Keratinocyte (primary cell): ENCODE data around the gene SIVA1. TPM values are rescaled to one million over a fixed set of nuclear protein-coding genes. Genes with fewer than 3 reads are reported as not detected.

ENCODE experiments used
- DNase-seq: peaks from one replicate; pipeline ENCODE4 v3.0.0-alpha.2; 2011; ENCODE audit warnings: low read depth, missing footprints, low spot score
- FAIRE-seq: peaks from 2 replicates; lab custom pipeline; 2011; peaks lifted over from hg19 to GRCh38; lab: Jason Lieb, UNC
- H2AFZ ChIP-seq: 2 replicates; pipeline ENCODE4 v1.6.0; 2012; ENCODE audit warnings: low read length, control low read depth, inconsistent platforms; ENCODE audit not compliant: control insufficient read depth
- H3K27ac ChIP-seq: 2 replicates; pipeline ENCODE4 v1.5.1; 2011; ENCODE audit warnings: low read length; ENCODE audit not compliant: control insufficient read depth, insufficient read depth
- H3K27me3 ChIP-seq: 3 replicates; pipeline ENCODE4 v1.6.0; 2011; ENCODE audit warnings: low read length; ENCODE audit not compliant: control insufficient read depth, insufficient read depth; ENCODE audit errors: extremely low read depth
- H3K36me3 ChIP-seq, 2 experiments: 2 replicates in 1 of 2; 3 replicates in 1 of 2; pipeline ENCODE4 v1.5.1; 2011; ENCODE audit warnings: low read length in 2 of 2, mild to moderate bottlenecking in 1 of 2; ENCODE audit not compliant: control insufficient read depth in 2 of 2, insufficient read depth in 2 of 2; ENCODE audit errors: extremely low read depth in 1 of 2
- H3K4me1 ChIP-seq: 3 replicates; pipeline ENCODE4 v1.5.1; 2011; ENCODE audit warnings: low read length; ENCODE audit not compliant: control insufficient read depth, insufficient read depth; ENCODE audit errors: extremely low read depth
- H3K4me2 ChIP-seq: 3 replicates; pipeline ENCODE4 v1.6.0; 2011; ENCODE audit warnings: low read depth, low read length; ENCODE audit not compliant: control insufficient read depth, insufficient read depth; ENCODE audit errors: extremely low read depth
- H3K4me3 ChIP-seq, 3 experiments: fragments of 200-600 bp in 1 of 3; sonication (generic) in 1 of 3; 2 replicates in 2 of 3; 3 replicates in 1 of 3; pipeline ENCODE4 v1.5.1; 2011 to 2016; ENCODE audit warnings: low read length in 3 of 3, mild to moderate bottlenecking in 3 of 3, control low read depth in 2 of 3, inconsistent platforms in 1 of 3, low read depth in 1 of 3, mixed read lengths in 1 of 3, mixed run types in 1 of 3, moderate library complexity in 1 of 3; ENCODE audit not compliant: control insufficient read depth in 2 of 3, insufficient read depth in 2 of 3; ENCODE audit errors: extremely low read depth in 1 of 3
- H3K79me2 ChIP-seq: 2 replicates; pipeline ENCODE4 v1.6.0; 2012; ENCODE audit warnings: low read length; ENCODE audit not compliant: control insufficient read depth, insufficient read depth
- H3K9ac ChIP-seq: 3 replicates; pipeline ENCODE4 v1.6.0; 2011; ENCODE audit warnings: low read length; ENCODE audit not compliant: control insufficient read depth, insufficient read depth; ENCODE audit errors: extremely low read depth
- H3K9me1 ChIP-seq: 3 replicates; pipeline ENCODE4 v1.6.0; 2011; ENCODE audit warnings: low read length; ENCODE audit not compliant: control insufficient read depth, insufficient read depth; ENCODE audit errors: extremely low read depth
- H3K9me3 ChIP-seq: 2 replicates; pipeline ENCODE4 v1.5.1; 2012; ENCODE audit warnings: low read depth, low read length; ENCODE audit not compliant: control insufficient read depth
- H4K20me1 ChIP-seq: 3 replicates; pipeline ENCODE4 v1.6.0; 2011; ENCODE audit warnings: low read length; ENCODE audit not compliant: control insufficient read depth, insufficient read depth; ENCODE audit errors: extremely low read depth
- EZH2 ChIP-seq: IDR thresholded peaks from one replicate; pipeline ENCODE4 v1.6.1; 2012; ENCODE audit warnings: inconsistent platforms, mild to moderate bottlenecking, low read length, moderate library complexity
- dilution Hi-C: fragments of 300-500 bp; cut with MboI; formaldehyde crosslinking; loops from one replicate; pipeline ENCODE4 v1.7.0; 2020; ENCODE audit warnings: low sequenced_read_pairs; ENCODE audit not compliant: extremely low pct_ligation_motif_present
- polyA plus RNA-seq, 5 experiments: library from polyadenylated mRNA; depleted of rRNA in 3 of 5; stranded (reverse) in 3 of 5; stranded (forward) in 1 of 5; unstranded in 1 of 5; fragments of >200 nt; gene quantifications; 1 replicate in 1 of 5; 2 replicates in 3 of 5; 3 replicates in 1 of 5; pipeline versions ENCODE4 v1.2.1 to v1.2.3, GENCODE V29; 2011 to 2012; ENCODE audit warnings: missing spikeins in 2 of 5, low read depth in 1 of 5, low replicate concordance in 1 of 5
- TF ChIP-seq, protein P1 (sequence below), 3 experiments: IDR thresholded peaks in 1 of 3; conservative IDR thresholded peaks in 1 of 3; optimal IDR thresholded peaks in 1 of 3; 2 replicates in 2 of 3; 3 replicates in 1 of 3; pipeline versions ENCODE3 to v1.5.1; 2011; ENCODE audit warnings: low read length in 3 of 3, mild to moderate bottlenecking in 3 of 3, moderate library complexity in 2 of 3, control low read depth in 1 of 3, inconsistent platforms in 1 of 3; ENCODE audit not compliant: insufficient read depth in 2 of 3; ENCODE audit errors: extremely low read depth in 1 of 3

Gene SIVA1
- polyA plus RNA-seq, 1 donor (not counting 4 experiments of a cell fraction or from before 2014, with no cell fraction given), result 35.3 TPM

DNA sequence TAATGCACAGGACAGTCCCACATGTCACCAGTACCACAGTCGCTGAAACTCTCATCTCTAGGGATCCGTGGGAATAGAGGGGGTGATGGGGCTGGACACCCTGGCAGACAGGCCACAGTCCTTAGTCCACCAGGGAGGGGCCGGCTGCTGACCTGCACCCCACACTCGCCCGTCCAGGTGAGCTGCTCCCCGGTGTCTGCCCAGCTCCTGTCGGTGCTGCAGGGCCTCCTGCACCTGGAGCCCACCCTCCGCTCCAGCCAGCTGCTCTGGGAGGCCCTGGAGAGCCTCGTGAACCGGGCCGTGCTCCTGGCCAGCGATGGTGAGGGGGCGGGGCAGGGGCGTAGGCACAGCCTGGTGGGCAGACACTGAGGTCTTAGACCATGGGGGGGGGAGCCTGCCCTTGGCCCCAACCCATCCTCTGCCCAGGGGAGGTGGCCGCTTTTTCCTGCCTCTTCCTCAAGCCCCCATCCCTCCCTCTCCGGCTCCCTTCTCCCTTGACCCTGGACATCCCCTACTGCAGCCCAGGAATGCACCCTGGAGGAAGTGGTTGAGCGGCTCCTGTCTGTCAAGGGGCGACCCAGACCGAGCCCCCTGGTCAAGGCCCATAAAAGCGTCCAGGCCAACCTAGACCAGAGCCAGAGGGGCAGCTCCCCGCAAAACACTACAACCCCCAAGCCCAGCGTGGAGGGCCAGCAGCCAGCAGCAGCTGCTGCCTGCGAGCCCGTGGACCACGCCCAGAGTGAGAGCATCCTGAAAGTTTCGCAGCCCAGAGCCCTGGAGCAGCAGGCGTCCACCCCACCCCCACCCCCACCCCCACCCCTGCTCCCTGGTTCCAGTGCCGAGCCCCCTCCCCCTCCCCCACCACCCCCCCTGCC lies 46.0 kb upstream of the SIVA1 start:
- H3K4me1 ChIP-seq, result no peaks in the 10 kb centered on the region
- no peaks in the 10 kb centered on the region for H3K27me3 ChIP-seq
- peaks cover 41 to 43% of the 10 kb centered on the region in 2 experiments for H3K36me3 ChIP-seq
- H3K9me1 ChIP-seq, result no peaks in the 10 kb centered on the region
- no peaks in the 10 kb centered on the region for H4K20me1 ChIP-seq
- H3K27ac ChIP-seq, result no peak overlapping the region
- H3K4me3 ChIP-seq, result no peak overlapping the region
- no peak overlapping the region for H3K9ac ChIP-seq
- H3K4me2 ChIP-seq, result no peak overlapping the region
- no peak overlapping the region for H2AFZ ChIP-seq
- no peak for TF ChIP-seq EZH2
- TF ChIP-seq, protein P1, sequence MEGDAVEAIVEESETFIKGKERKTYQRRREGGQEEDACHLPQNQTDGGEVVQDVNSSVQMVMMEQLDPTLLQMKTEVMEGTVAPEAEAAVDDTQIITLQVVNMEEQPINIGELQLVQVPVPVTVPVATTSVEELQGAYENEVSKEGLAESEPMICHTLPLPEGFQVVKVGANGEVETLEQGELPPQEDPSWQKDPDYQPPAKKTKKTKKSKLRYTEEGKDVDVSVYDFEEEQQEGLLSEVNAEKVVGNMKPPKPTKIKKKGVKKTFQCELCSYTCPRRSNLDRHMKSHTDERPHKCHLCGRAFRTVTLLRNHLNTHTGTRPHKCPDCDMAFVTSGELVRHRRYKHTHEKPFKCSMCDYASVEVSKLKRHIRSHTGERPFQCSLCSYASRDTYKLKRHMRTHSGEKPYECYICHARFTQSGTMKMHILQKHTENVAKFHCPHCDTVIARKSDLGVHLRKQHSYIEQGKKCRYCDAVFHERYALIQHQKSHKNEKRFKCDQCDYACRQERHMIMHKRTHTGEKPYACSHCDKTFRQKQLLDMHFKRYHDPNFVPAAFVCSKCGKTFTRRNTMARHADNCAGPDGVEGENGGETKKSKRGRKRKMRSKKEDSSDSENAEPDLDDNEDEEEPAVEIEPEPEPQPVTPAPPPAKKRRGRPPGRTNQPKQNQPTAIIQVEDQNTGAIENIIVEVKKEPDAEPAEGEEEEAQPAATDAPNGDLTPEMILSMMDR (optimal IDR thresholded peaks at IDR 0.05 in 1 of 3, IDR thresholded peaks at IDR 0.05 in 1 of 3, conservative IDR thresholded peaks at IDR 0.05 in 1 of 3; ENCODE audit: extremely low read depth in 1 of 3, insufficient read depth in 2 of 3, low read length in 3 of 3), result no peak
- FAIRE-seq (no peak), DNase-seq (no peak)
- no peaks in the 10 kb centered on the region for H3K9me3 ChIP-seq
- H3K79me2 ChIP-seq, result no peaks in the 10 kb centered on the region
- dilution Hi-C loops, result no loop called here

DNA sequence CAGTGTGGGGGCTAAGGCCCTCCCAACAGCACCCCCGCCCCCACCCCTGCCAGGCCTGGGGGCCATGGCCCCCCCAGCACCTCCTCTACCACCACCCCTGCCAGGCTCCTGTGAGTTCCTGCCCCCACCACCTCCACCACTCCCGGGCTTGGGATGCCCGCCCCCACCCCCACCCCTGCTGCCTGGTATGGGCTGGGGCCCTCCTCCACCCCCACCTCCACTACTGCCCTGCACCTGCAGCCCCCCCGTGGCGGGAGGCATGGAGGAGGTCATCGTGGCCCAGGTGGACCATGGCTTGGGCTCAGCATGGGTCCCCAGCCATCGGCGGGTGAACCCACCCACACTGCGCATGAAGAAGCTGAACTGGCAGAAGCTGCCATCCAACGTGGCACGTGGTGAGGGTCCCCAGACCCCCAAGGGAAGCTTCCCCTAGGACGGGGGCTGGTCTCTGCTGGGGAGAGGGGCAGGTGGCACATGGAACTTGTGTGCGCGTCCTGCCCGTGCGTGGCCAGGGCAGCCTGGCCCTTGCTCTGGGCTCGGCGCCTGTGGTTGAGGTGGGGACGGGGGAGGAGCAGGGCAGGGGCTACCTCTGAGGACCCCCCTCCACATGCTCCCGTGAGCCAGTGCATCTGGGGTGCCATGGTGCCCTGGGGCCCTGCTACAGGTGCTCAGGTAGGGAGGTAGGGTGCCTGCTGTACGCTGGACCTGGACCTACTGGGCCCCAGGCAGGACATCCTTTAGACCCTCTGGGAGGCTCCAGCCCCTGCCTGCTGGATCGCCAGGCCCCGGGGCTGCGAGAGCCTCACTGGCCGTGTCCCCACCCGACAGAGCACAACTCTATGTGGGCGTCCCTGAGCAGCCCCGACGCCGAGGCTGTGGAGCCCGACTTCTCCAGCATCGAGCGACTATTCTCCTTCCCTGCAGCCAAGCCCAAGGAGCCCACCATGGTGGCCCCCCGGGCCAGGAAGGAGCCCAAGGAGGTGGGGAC lies 45.0 kb upstream of the SIVA1 start:
- no peaks in the 10 kb centered on the region for H3K4me1 ChIP-seq
- DNase-seq, result no peak
- H3K79me2 ChIP-seq, result no peaks in the 10 kb centered on the region
- no peak overlapping the region for H2AFZ ChIP-seq
- no peak overlapping the region for H3K4me2 ChIP-seq
- H3K9ac ChIP-seq, result no peak overlapping the region
- dilution Hi-C loops, result no loop called here
- no peaks in the 10 kb centered on the region for H3K9me3 ChIP-seq
- FAIRE-seq, result no peak
- H3K9me1 ChIP-seq, result no peaks in the 10 kb centered on the region
- TF ChIP-seq, protein P1 (optimal IDR thresholded peaks at IDR 0.05 in 1 of 3, IDR thresholded peaks at IDR 0.05 in 1 of 3, conservative IDR thresholded peaks at IDR 0.05 in 1 of 3; ENCODE audit: extremely low read depth in 1 of 3, insufficient read depth in 2 of 3, low read length in 3 of 3), result no peak
- no peak for TF ChIP-seq EZH2
- no peak overlapping the region for H3K4me3 ChIP-seq
- H3K36me3 ChIP-seq, result peaks cover 40 to 50% of the 10 kb centered on the region in 2 experiments
- no peak overlapping the region for H3K27ac ChIP-seq
- no peaks in the 10 kb centered on the region for H3K27me3 ChIP-seq
- H4K20me1 ChIP-seq, result no peaks in the 10 kb centered on the region
